ENCODE results near the gene TMEM179. TPM values are rescaled to one million over a fixed set of nuclear protein-coding genes. Genes with fewer than 3 reads are reported as not detected.

The TMEM179 gene
- total RNA-seq, 2 donors from 2014 or later = 8.2 to 15.7 TPM

DNA sequence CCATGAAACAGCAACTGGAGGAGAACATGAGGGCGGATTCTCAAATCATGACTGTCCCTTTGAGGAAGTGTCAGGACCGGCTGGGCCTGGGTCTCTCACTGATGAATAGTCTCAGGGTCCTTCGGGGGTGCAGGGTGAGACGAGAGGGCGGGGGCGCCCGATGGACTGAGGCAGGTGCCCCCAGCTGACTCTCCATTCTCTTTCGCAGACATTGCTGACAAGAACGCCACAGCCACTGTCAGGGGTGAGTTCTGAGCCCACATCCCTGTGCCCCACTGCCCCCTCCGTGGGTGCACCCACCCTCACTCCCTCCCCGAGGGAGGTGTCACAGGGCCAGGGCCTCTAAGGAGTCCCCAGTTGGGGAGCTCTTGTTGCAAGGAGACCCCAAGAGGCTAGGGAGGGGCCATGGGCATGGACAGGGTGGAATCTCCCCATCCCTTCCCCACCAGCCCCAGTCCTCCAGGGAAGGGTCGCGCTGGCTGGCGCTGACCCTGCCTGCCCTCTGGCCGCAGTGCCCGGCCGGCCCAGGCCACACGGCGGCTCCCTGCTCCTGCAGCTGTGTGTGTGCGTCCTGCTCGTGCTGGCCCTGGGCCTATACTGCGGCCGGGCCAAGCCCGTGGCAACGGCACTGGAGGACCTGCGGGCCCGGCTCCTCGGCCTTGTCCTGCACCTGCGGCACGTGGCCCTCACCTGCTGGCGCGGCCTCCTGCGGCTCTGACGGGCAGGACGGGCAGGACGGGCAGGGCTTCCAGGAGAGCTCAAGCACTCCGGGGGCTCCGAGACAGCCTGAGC, 16.3 kb downstream of the TMEM179 start:
- DNase-seq = no peak
- H3K27ac ChIP-seq (ENCODE audit: low read depth, low read length) = no peak overlapping the region
- H3K36me3 ChIP-seq (ENCODE audit: control insufficient read depth, insufficient read depth, low read length) = no peaks in the 10 kb centered on the region
- H3K4me1 ChIP-seq (ENCODE audit: control insufficient read depth, insufficient read depth, low read length) = no peaks in the 10 kb centered on the region
- Mint-ChIP-seq H3K9me3 (no peaks in the 10 kb centered on the region), H3K36me3 (ENCODE audit: low read depth) (no peaks in the 10 kb centered on the region), H3K27ac (no peak overlapping the region), H3K27me3 (ENCODE audit: insufficient read depth) (no peaks in the 10 kb centered on the region), H3K4me3 (no peak overlapping the region), H3K4me1 (no peaks in the 10 kb centered on the region)
- no peaks in the 10 kb centered on the region for H3K27me3 ChIP-seq (ENCODE audit: control insufficient read depth, insufficient read depth, low read length, poor library complexity, severe bottlenecking)
- WGBS, 2 experiments (ENCODE audit: insufficient coverage in 1 of 2, insufficient read length in 1 of 2) = 88 to 91% methylated on average over 22 to 38 of the region's 38 CpGs
- H3K4me3 ChIP-seq (ENCODE audit: low read length) = no peak overlapping the region
- no peak for TF ChIP-seq CTCF (conservative IDR thresholded peaks at IDR 0.05)
- no peaks in the 10 kb centered on the region for H3K9me3 ChIP-seq (ENCODE audit: control insufficient read depth, low read length)
- no peak overlapping the region for H3K9ac ChIP-seq (ENCODE audit: extremely low read depth, low read length, poor library complexity, severe bottlenecking)

- Mint-ChIP-seq H3K36me3 (ENCODE audit: low read depth) (no peaks in the 10 kb centered on the region), H3K9me3 (no peaks in the 10 kb centered on the region), H3K27me3 (ENCODE audit: insufficient read depth) (no peaks in the 10 kb centered on the region), H3K4me3 (no peak overlapping the region), H3K27ac (no peak overlapping the region), H3K4me1 (no peaks in the 10 kb centered on the region)
- 85 to 87% methylated on average over 13 to 19 of the region's 19 CpGs for WGBS, 2 experiments (ENCODE audit: insufficient coverage in 1 of 2, insufficient read length in 1 of 2)
- no peak overlapping the region for H3K4me3 ChIP-seq (ENCODE audit: low read length)
- no peaks in the 10 kb centered on the region for H3K9me3 ChIP-seq (ENCODE audit: control insufficient read depth, low read length)
- DNase-seq = no peak
- no peak for TF ChIP-seq CTCF (conservative IDR thresholded peaks at IDR 0.05)
- no peaks in the 10 kb centered on the region for H3K4me1 ChIP-seq (ENCODE audit: control insufficient read depth, insufficient read depth, low read length)
- H3K27me3 ChIP-seq (ENCODE audit: control insufficient read depth, insufficient read depth, low read length, poor library complexity, severe bottlenecking) = no peaks in the 10 kb centered on the region
- no peaks in the 10 kb centered on the region for H3K36me3 ChIP-seq (ENCODE audit: control insufficient read depth, insufficient read depth, low read length)
- no peak overlapping the region for H3K9ac ChIP-seq (ENCODE audit: extremely low read depth, low read length, poor library complexity, severe bottlenecking)
- H3K27ac ChIP-seq (ENCODE audit: low read depth, low read length) = no peak overlapping the region
Measured at GRCh38 chr14:104587641-104588040, 16.9 kb downstream of the TMEM179 start.

- H3K27me3 Mint-ChIP-seq (ENCODE audit: insufficient read depth) = no peaks in the 10 kb centered on the region
- no peaks in the 10 kb centered on the region for H3K36me3 Mint-ChIP-seq (ENCODE audit: low read depth)
- H3K9ac ChIP-seq (ENCODE audit: extremely low read depth, low read length, poor library complexity, severe bottlenecking) = no peak overlapping the region
- DNase-seq = no peak
- no peaks in the 10 kb centered on the region for H3K4me1 ChIP-seq (ENCODE audit: control insufficient read depth, insufficient read depth, low read length)
- H3K27ac ChIP-seq (ENCODE audit: low read depth, low read length) = no peak overlapping the region
- no peaks in the 10 kb centered on the region for H3K9me3 Mint-ChIP-seq
- H3K4me3 Mint-ChIP-seq = no peak overlapping the region
- no peaks in the 10 kb centered on the region for H3K36me3 ChIP-seq (ENCODE audit: control insufficient read depth, insufficient read depth, low read length)
- no peaks in the 10 kb centered on the region for H3K9me3 ChIP-seq (ENCODE audit: control insufficient read depth, low read length)
- TF ChIP-seq CTCF (conservative IDR thresholded peaks at IDR 0.05) = no peak
- H3K4me3 ChIP-seq (ENCODE audit: low read length) = no peak overlapping the region
- H3K4me1 Mint-ChIP-seq = no peaks in the 10 kb centered on the region
- no peak overlapping the region for H3K27ac Mint-ChIP-seq
- WGBS, 2 experiments (ENCODE audit: insufficient coverage in 1 of 2, insufficient read length in 1 of 2) = 84 to 91% methylated on average over 13 to 19 of the region's 19 CpGs
- H3K27me3 ChIP-seq (ENCODE audit: control insufficient read depth, insufficient read depth, low read length, poor library complexity, severe bottlenecking) = no peaks in the 10 kb centered on the region
Measured at GRCh38 chr14:104586832-104587620, 17.5 kb downstream of the TMEM179 start.
